NB4 (cell line): ENCODE results near the gene SLC36A3.
A peak's percentile ranks its signal among the peaks of the same experiment; 100 is the strongest.

ENCODE experiments used
- DNase-seq: peaks from one replicate; pipeline ENCODE4 v3.0.0; 2010; ENCODE audit warnings: low read depth
- H3K4me3 ChIP-seq: one replicate; pipeline ENCODE4 v1.5.1; 2011; ENCODE audit warnings: mild to moderate bottlenecking, low read depth, low read length, moderate library complexity
- CTCF ChIP-seq: IDR thresholded peaks from one replicate; pipeline ENCODE4 v1.5.1; 2012; ENCODE audit warnings: low read depth, low read length
- MAX ChIP-seq: IDR thresholded peaks from 2 replicates; pipeline ENCODE4 v1.6.1; 2011; ENCODE audit warnings: low read depth, low read length
- MYC ChIP-seq: IDR thresholded peaks from 2 replicates; pipeline ENCODE4 v1.6.1; 2011; ENCODE audit warnings: low read depth, low read length
- POLR2A ChIP-seq: IDR thresholded peaks from 2 replicates; pipeline ENCODE4 v1.6.1; 2011; ENCODE audit warnings: mild to moderate bottlenecking; ENCODE audit not compliant: insufficient read length; ENCODE audit errors: extremely low read depth

Gene SLC36A3

GRCh38 chr5:151286246-151286645, 17.3 kb downstream of the SLC36A3 start:
- H3K4me3 ChIP-seq, result no peak overlapping the region
- TF ChIP-seq MAX, result no peak
- TF ChIP-seq CTCF, result no peak
- no peak for TF ChIP-seq MYC
- no peak for TF ChIP-seq POLR2A
- DNase-seq, result no peak

- no peak for DNase-seq
- no peak for TF ChIP-seq MYC
- TF ChIP-seq MAX, result no peak
- no peak for TF ChIP-seq CTCF
- TF ChIP-seq POLR2A, result no peak
- no peak overlapping the region for H3K4me3 ChIP-seq
Measured at GRCh38 chr5:151285683-151286082, 17.9 kb downstream of the SLC36A3 start.

GRCh38 chr5:151284392-151284967, 19.1 kb downstream of the SLC36A3 start:
- no peak overlapping the region for H3K4me3 ChIP-seq
- TF ChIP-seq MAX (no peak), CTCF (peak; percentile 75), POLR2A (no peak)
- peak; percentile 56 for DNase-seq

GRCh38 chr5:151283120-151283825, 20.3 kb downstream of the SLC36A3 start:
- TF ChIP-seq POLR2A (no peak), MAX (no peak), MYC (no peak)
- no peak overlapping the region for H3K4me3 ChIP-seq
- no peak for DNase-seq

GRCh38 chr5:151281001-151281639, 22.4 kb downstream of the SLC36A3 start:
- no peak overlapping the region for H3K4me3 ChIP-seq
- DNase-seq, result no peak
- TF ChIP-seq MAX, result no peak
- no peak for TF ChIP-seq CTCF
- no peak for TF ChIP-seq POLR2A
- no peak for TF ChIP-seq MYC

GRCh38 chr5:151280443-151280842, 23.1 kb downstream of the SLC36A3 start:
- no peak overlapping the region for H3K4me3 ChIP-seq
- TF ChIP-seq MAX (no peak), MYC (no peak), POLR2A (no peak), CTCF (no peak)
- no peak for DNase-seq
